H1 (cell line): ENCODE results near the gene CCNL2. TPM values are rescaled to one million over a fixed set of nuclear protein-coding genes. Genes with fewer than 3 reads are reported as not detected.

ENCODE experiments used
- CTCF ChIA-PET: fragments of 300-600 bp; sonication (Branson Sonifier 250); formaldehyde crosslinking; loops from one replicate; lab custom pipeline; 2021; ENCODE audit not compliant: partially characterized antibody; lab: Charles Lee
- POLR2A ChIA-PET: fragments of 300-600 bp; sonication (Branson Sonifier 250); formaldehyde crosslinking; loops from one replicate; lab custom pipeline; 2021; ENCODE audit warnings: inconsistent platforms; ENCODE audit not compliant: partially characterized antibody; lab: Charles Lee
- DNase-seq, 2 experiments: peaks; one replicate each; pipeline versions ENCODE4 v3.0.0 to v3.0.0-alpha.2; 2010 to 2022; ENCODE audit warnings: low spot score in 2 of 2, low read depth in 1 of 2, mixed read lengths in 1 of 2
- FAIRE-seq: peaks from 2 replicates; lab custom pipeline; 2011; peaks lifted over from hg19 to GRCh38; lab: Jason Lieb, UNC
- H2AFZ ChIP-seq: 2 replicates; pipeline ENCODE4 v1.8.1; 2012; ENCODE audit warnings: low read length, inconsistent platforms
- H2AK5ac ChIP-seq: 2 replicates; pipeline ENCODE4 v1.6.1; 2013; ENCODE audit warnings: low read depth, low read length
- H2BK120ac ChIP-seq: replicated peaks from 2 replicates; pipeline ENCODE3; 2013; ENCODE audit warnings: low read depth, low read length, inconsistent platforms
- H2BK12ac ChIP-seq: 2 replicates; pipeline ENCODE4 v1.6.1; 2013; ENCODE audit warnings: low read depth, low read length
- H2BK15ac ChIP-seq: 2 replicates; pipeline ENCODE4 v1.6.1; 2013; ENCODE audit warnings: low read length
- H2BK20ac ChIP-seq: 2 replicates; pipeline ENCODE4 v1.6.1; 2013; ENCODE audit warnings: low read length
- H2BK5ac ChIP-seq: 2 replicates; pipeline ENCODE4 v1.6.1; 2013; ENCODE audit warnings: low read depth, low read length
- H3K14ac ChIP-seq: 2 replicates; pipeline ENCODE4 v1.6.1; 2013; ENCODE audit warnings: inconsistent platforms; ENCODE audit not compliant: insufficient read length
- H3K18ac ChIP-seq: 2 replicates; pipeline ENCODE4 v1.6.1; 2013; ENCODE audit warnings: low read length; ENCODE audit errors: extremely low read depth
- H3K23ac ChIP-seq: 2 replicates; pipeline ENCODE4 v1.6.1; 2013; ENCODE audit warnings: inconsistent platforms; ENCODE audit not compliant: insufficient read length
- H3K23me2 ChIP-seq: 2 replicates; pipeline ENCODE4 v1.6.1; 2013; ENCODE audit warnings: low read depth, low read length
- H3K27ac ChIP-seq: 2 replicates; pipeline ENCODE4 v1.6.1; 2011; ENCODE audit warnings: low read depth, low read length, inconsistent platforms
- H3K27me3 ChIP-seq, 4 experiments: replicated peaks in 1 of 4; 1 replicate in 1 of 4; 2 replicates in 3 of 4; pipeline versions ENCODE4 v1.6.1 to v1.8.1; 2011 to 2013; ENCODE audit warnings: low read length in 3 of 4, mild to moderate bottlenecking in 3 of 4, inconsistent platforms in 2 of 4, mixed read lengths in 2 of 4, moderate library complexity in 1 of 4; ENCODE audit not compliant: control insufficient read depth in 3 of 4, insufficient read depth in 3 of 4; ENCODE audit errors: extremely low read depth in 1 of 4
- H3K36me3 ChIP-seq, 4 experiments: 2 replicates each; pipeline versions ENCODE4 v1.6.1 to v1.8.1; 2011 to 2013; ENCODE audit warnings: mild to moderate bottlenecking in 4 of 4, low read length in 3 of 4, moderate library complexity in 2 of 4, control low read depth in 1 of 4, inconsistent platforms in 1 of 4; ENCODE audit not compliant: insufficient read depth in 4 of 4, control insufficient read depth in 2 of 4
- H3K4ac ChIP-seq: replicated peaks from 2 replicates; pipeline ENCODE3; 2013; ENCODE audit warnings: low read length, low read depth, mixed read lengths, inconsistent platforms; ENCODE audit not compliant: insufficient read length
- H3K4me1 ChIP-seq, 4 experiments: replicated peaks in 1 of 4; 1 replicate in 1 of 4; 2 replicates in 3 of 4; pipeline versions ENCODE4 v1.6.1 to v1.8.1; 2011 to 2013; ENCODE audit warnings: low read length in 3 of 4, inconsistent platforms in 2 of 4, mixed read lengths in 1 of 4; ENCODE audit not compliant: insufficient read depth in 4 of 4, control insufficient read depth in 3 of 4
- H3K4me2 ChIP-seq, 2 experiments: 2 replicates each; pipeline versions ENCODE4 v1.6.1 to v1.8.1; 2011 to 2013; ENCODE audit warnings: low read depth in 2 of 2, low read length in 2 of 2, control low read depth in 1 of 2, inconsistent platforms in 1 of 2, mild to moderate bottlenecking in 1 of 2; ENCODE audit not compliant: insufficient read depth in 1 of 2
- H3K4me3 ChIP-seq, 4 experiments: fragments of 200-600, 300-600 bp in 1 of 4; sonication (generic), shearing (Covaris generic), sonication (Bioruptor Twin) in 1 of 4; 2 replicates each; pipeline versions ENCODE4 v1.5.1 to v1.8.1; 2011 to 2016; ENCODE audit warnings: low read length in 4 of 4, low read depth in 3 of 4, control low read depth in 2 of 4, inconsistent platforms in 2 of 4, mild to moderate bottlenecking in 2 of 4, mixed read lengths in 1 of 4, moderate library complexity in 1 of 4; ENCODE audit not compliant: insufficient read depth in 2 of 4; ENCODE audit errors: extremely low read depth in 1 of 4
- H3K56ac ChIP-seq: replicated peaks from 2 replicates; pipeline ENCODE3; 2013; ENCODE audit warnings: low read depth, mild to moderate bottlenecking, mixed read lengths, low read length, inconsistent platforms; ENCODE audit not compliant: insufficient read length
- H3K79me1 ChIP-seq: 2 replicates; pipeline ENCODE4 v1.6.1; 2013; ENCODE audit warnings: low read depth, low read length, control low read depth
- H3K79me2 ChIP-seq, 2 experiments: 2 replicates each; pipeline versions ENCODE4 v1.6.1 to v1.8.1; 2012 to 2013; ENCODE audit warnings: low read length in 2 of 2, mild to moderate bottlenecking in 2 of 2, inconsistent platforms in 1 of 2; ENCODE audit not compliant: insufficient read depth in 2 of 2, control insufficient read depth in 1 of 2
- H3K9ac ChIP-seq, 4 experiments: replicated peaks in 1 of 4; 1 replicate in 1 of 4; 2 replicates in 3 of 4; pipeline versions ENCODE4 v1.6.1 to v1.8.1; 2011 to 2013; ENCODE audit warnings: low read depth in 3 of 4, low read length in 3 of 4, control low read depth in 2 of 4, mild to moderate bottlenecking in 2 of 4, moderate library complexity in 2 of 4, inconsistent platforms in 1 of 4; ENCODE audit errors: extremely low read depth in 1 of 4
- H3K9me3 ChIP-seq, 2 experiments: 2 replicates each; pipeline versions ENCODE4 v1.6.1 to v1.8.1; 2012 to 2013; ENCODE audit warnings: mild to moderate bottlenecking in 2 of 2, moderate library complexity in 2 of 2, control low read depth in 1 of 2, inconsistent platforms in 1 of 2, low read depth in 1 of 2, low read length in 1 of 2, mixed read lengths in 1 of 2; ENCODE audit not compliant: insufficient read depth in 2 of 2
- H4K20me1 ChIP-seq, 2 experiments: replicated peaks in 1 of 2; 2 replicates each; pipeline versions ENCODE3 to v1.8.1; 2011 to 2013; ENCODE audit warnings: inconsistent platforms in 2 of 2, low read length in 2 of 2, mild to moderate bottlenecking in 1 of 2; ENCODE audit not compliant: insufficient read depth in 2 of 2, control insufficient read depth in 1 of 2
- H4K5ac ChIP-seq: 2 replicates; pipeline ENCODE4 v1.6.1; 2013; ENCODE audit warnings: low read length, low read depth, mixed read lengths, inconsistent platforms; ENCODE audit not compliant: insufficient read length
- H4K8ac ChIP-seq: 2 replicates; pipeline ENCODE4 v1.8.0; 2013; ENCODE audit warnings: mild to moderate bottlenecking, moderate library complexity, low read length, inconsistent platforms; ENCODE audit not compliant: insufficient read depth; ENCODE audit errors: extremely low read depth
- H4K91ac ChIP-seq: replicated peaks from 2 replicates; pipeline ENCODE3; 2013; ENCODE audit warnings: low read length, mixed read lengths, inconsistent platforms; ENCODE audit not compliant: insufficient read length
- BACH1 ChIP-seq: IDR thresholded peaks from 2 replicates; pipeline ENCODE4 v1.6.1; 2012; ENCODE audit warnings: low read length, improper control_type of control experiment
- CHD1 ChIP-seq: IDR thresholded peaks from 2 replicates; pipeline ENCODE4 v1.6.1; 2012; ENCODE audit warnings: low read depth, low read length, improper control_type of control experiment
- GABPA ChIP-seq: IDR thresholded peaks from 2 replicates; pipeline ENCODE4 v1.6.1; 2011; ENCODE audit warnings: mild to moderate bottlenecking, low read length, moderate library complexity, borderline replicate concordance; ENCODE audit not compliant: insufficient read depth
- KDM4A ChIP-seq: IDR thresholded peaks from one replicate; pipeline ENCODE4 v1.7.1; 2012; ENCODE audit warnings: low read depth, mild to moderate bottlenecking, moderate library complexity, low read length, inconsistent platforms; ENCODE audit not compliant: severe bottlenecking
- MAX ChIP-seq: IDR thresholded peaks from 2 replicates; pipeline ENCODE4 v1.6.1; 2012; ENCODE audit warnings: inconsistent platforms
- SIN3A ChIP-seq, 2 experiments: IDR thresholded peaks in 1 of 2; conservative IDR thresholded peaks in 1 of 2; 2 replicates each; pipeline ENCODE4 v1.6.1; 2011 to 2012; ENCODE audit warnings: low read length in 2 of 2, improper control_type of control experiment in 1 of 2, low read depth in 1 of 2, mild to moderate bottlenecking in 1 of 2
- SP1 ChIP-seq: IDR thresholded peaks from 2 replicates; pipeline ENCODE4 v1.6.1; 2011; ENCODE audit warnings: low read depth, low read length
- TAF1 ChIP-seq: IDR thresholded peaks from 2 replicates; pipeline ENCODE4 v1.6.1; 2011; ENCODE audit warnings: mild to moderate bottlenecking, low read depth, low read length
- TBP ChIP-seq: IDR thresholded peaks from 2 replicates; pipeline ENCODE4 v1.6.1; 2011; ENCODE audit warnings: low read depth, low read length, improper control_type of control experiment
- WGBS, 2 experiments: shearing (Covaris generic) in 1 of 2; methylation state at CpG; one replicate each; pipeline versions ENCODE4 v1.1.6 to v1.1.7; 2013 to 2015; ENCODE audit warnings: low lambda C conversion rate in 2 of 2, mixed read lengths in 2 of 2, inconsistent platforms in 1 of 2, low coverage in 1 of 2, missing lambda C conversion rate in 1 of 2; ENCODE audit not compliant: insufficient replicate concordance in 2 of 2, insufficient coverage in 1 of 2, insufficient read length in 1 of 2; ENCODE audit errors: extremely low coverage in 1 of 2, missing lambda C conversion rate in 1 of 2; 5-methylcytosine and 5-hydroxymethylcytosine counted together
- polyA plus RNA-seq, 7 experiments: library from polyadenylated mRNA; depleted of rRNA in 3 of 7; stranded (reverse) in 5 of 7; unstranded in 2 of 7; fragments of >200 nt in 5 of 7; fragments of 200-250 nt in 2 of 7; gene quantifications; 1 replicate in 5 of 7; 2 replicates in 1 of 7; 4 replicates in 1 of 7; pipeline versions ENCODE4 v1.2.1 to v1.2.3, GENCODE V29; 2011 to 2013; ENCODE audit warnings: missing spikeins in 2 of 7, mixed read lengths in 2 of 7
- total RNA-seq: library from RNA; stranded (reverse); fragmentation: NEBNext Ultra II Directional; extraction: Animal tissue kit (Norgen Biotek cat#: 25700); gene quantifications from 2 replicates; pipeline ENCODE4 v1.2.1, GENCODE V29; 2021

The CCNL2 gene
- total and polyA plus RNA-seq, 2 of the 8 experiments (the other 6 are each of a cell fraction or from before 2014, with no cell fraction given), result 79.8 to 120 TPM

- Histone ChIP-seq H3K27me3 (peaks cover 0 to 3% (median 0%) of the 10 kb centered on the region in 4 experiments; a peak in 2 of 7 replicates), H4K5ac (peak within 1 kb of the TSS; percentile 64), H3K18ac (peak within 1 kb of the TSS; percentile 86), H4K20me1 (peaks cover 4 to 7% of the 10 kb centered on the region in 2 experiments), H4K8ac (peak within 1 kb of the TSS; percentile 86), H2AK5ac (0 out of 2 replicates have a peak within 1 kb of the TSS, but pooled peaks have one; percentile 88), H3K79me2 (peaks cover 0 to 8% of the 10 kb centered on the region in 2 experiments; a peak in 1 of 4 replicates), H2BK12ac (peak within 1 kb of the TSS; percentile 69), H3K36me3 (peaks cover 0 to 7% (median 0%) of the 10 kb centered on the region in 4 experiments; a peak in 1 of 8 replicates), H2BK5ac (peak within 1 kb of the TSS; percentile 95; the same call in 1 of the 2 replicates), H3K9ac (peak within 1 kb of the TSS in 1 of 4 experiments; percentile 38; a peak in 3 of 7 replicates), H2BK120ac (peak within 1 kb of the TSS; percentile 79), H3K79me1 (no peaks in the 10 kb centered on the region), H3K14ac (no peak within 1 kb of the TSS), H2BK20ac (peak within 1 kb of the TSS; percentile 97; the same call in 1 of the 2 replicates), H4K91ac (peak within 1 kb of the TSS; percentile 99), H3K4me2 (peak within 1 kb of the TSS; percentile 54 to 94), H2BK15ac (peak within 1 kb of the TSS; percentile 73; the same call in 1 of the 2 replicates), H3K27ac (peak within 1 kb of the TSS; percentile 17; the same call in 1 of the 2 replicates), H3K23ac (no peak within 1 kb of the TSS), H3K4me3 (peak within 1 kb of the TSS; percentile 46 to 72 (median 70)), H3K4me1 (peaks cover 0 to 54% (median 41%) of the 10 kb centered on the region in 4 experiments; a peak in 6 of 7 replicates), H3K23me2 (peaks cover 18% of the 10 kb centered on the region; the same call in 1 of the 2 replicates), H3K9me3 (no peaks in the 10 kb centered on the region), H2AFZ (no peak within 1 kb of the TSS), H3K4ac (peak within 1 kb of the TSS; percentile 69), H3K56ac (peak within 1 kb of the TSS; percentile 71)
- POLR2A ChIA-PET, result interaction anchor here (0.6 to 22.9 kb wide), 8 partner anchors 13 to 104 kb away, joined by 3 to 515 read pairs (median 6); partner anchors contain the start of genes ANKRD65, CCNL2 and MRPL20
- peak in 1 of 2 experiments; percentile 86 for DNase-seq
- 11% methylated on average over 44 of the region's 89 CpGs; no CpG with 5 or more reads in 1 of the 2 experiments for WGBS, 2 experiments
- CTCF ChIA-PET, result interaction anchor here (0.9 to 2.1 kb wide), 4 partner anchors 17 to 33 kb away, joined by 3 to 6 read pairs (median 4); no protein-coding TSS in a partner anchor
- TF ChIP-seq TAF1 (peak; percentile 46; the same call in 1 of the 2 replicates), KDM4A (peak; percentile 40), CHD1 (no peak), BACH1 (peak; percentile 82), SP1 (no peak), SIN3A (conservative IDR thresholded peaks at IDR 0.05 in 1 of 2, IDR thresholded peaks at IDR 0.05 in 1 of 2; ENCODE audit: low read depth in 1 of 2, low read length in 2 of 2) (0 out of 4 replicates have a peak, but pooled peaks of 1 of the 2 experiments have one; percentile 46), GABPA (0 out of 2 replicates have a peak, but pooled peaks have one; percentile 13), MAX (peak; percentile 59; the same call in 1 of the 2 replicates), TBP (peak; percentile 18; the same call in 1 of the 2 replicates)
- no peak for FAIRE-seq
Measured at GRCh38 chr1:1435106-1435903, 36.2 kb upstream of the CCNL2 start, which contains the start of gene VWA1. Gene VWA1, plus strand, starts transcription at chr1:1435690. Its CDS starts 59 bp downstream, at chr1:1435749.
